Peyer's patch (tissue), 4 donors: Measurements from ENCODE around the gene PLET1.

Experiments
- POLR2A ChIP-seq, 2 donors: fragments of 450-650 bp; IDR thresholded peaks; one replicate each; pipeline ENCODE4 v1.5.1; 2017; ENCODE audit warnings: antibody characterized with exemption in 2 of 2, mild to moderate bottlenecking in 2 of 2, moderate library complexity in 2 of 2
- TF ChIP-seq, protein P1 (sequence below), 6 experiments: fragments of 450-650 bp in 4 of 6; fragments of 200-600 bp in 2 of 6; sonication (generic) in 1 of 6; IDR thresholded peaks; one replicate each; pipeline ENCODE4 v1.5.1; 2017 to 2019; ENCODE audit warnings: antibody characterized with exemption in 6 of 6, mild to moderate bottlenecking in 3 of 6, moderate library complexity in 1 of 6

DNA sequence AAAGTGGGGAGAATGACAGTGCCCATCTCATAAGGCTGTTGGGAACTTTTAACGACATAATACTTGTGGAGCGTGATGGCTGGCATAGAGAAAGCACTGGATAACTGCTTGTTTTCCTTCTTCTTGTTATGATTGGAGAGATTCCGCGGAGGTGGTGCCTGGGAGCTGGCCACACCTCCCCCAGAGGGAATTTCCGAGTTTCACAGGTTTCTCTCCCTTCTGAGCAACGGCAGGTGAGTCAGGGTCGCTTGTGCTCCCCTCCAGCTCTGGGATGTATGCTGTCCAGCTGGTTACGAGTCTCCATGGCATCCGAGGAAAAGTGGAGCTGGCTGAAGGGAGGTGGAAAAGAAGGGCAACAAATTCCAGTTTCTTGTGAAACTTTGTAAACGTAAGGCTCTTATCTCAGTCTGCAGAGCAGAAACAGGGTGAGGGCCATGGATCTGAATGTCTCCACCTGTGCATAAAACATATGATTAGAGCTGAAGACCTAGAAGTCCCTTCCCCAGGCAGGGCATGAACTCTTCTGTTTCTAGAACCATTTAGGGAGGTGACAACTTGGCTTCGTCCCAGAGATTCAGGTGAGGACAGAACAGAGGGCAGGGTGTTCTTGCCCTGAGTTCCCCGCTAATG, 10.0 kb upstream of the PLET1 start:
- TF ChIP-seq, protein P1, sequence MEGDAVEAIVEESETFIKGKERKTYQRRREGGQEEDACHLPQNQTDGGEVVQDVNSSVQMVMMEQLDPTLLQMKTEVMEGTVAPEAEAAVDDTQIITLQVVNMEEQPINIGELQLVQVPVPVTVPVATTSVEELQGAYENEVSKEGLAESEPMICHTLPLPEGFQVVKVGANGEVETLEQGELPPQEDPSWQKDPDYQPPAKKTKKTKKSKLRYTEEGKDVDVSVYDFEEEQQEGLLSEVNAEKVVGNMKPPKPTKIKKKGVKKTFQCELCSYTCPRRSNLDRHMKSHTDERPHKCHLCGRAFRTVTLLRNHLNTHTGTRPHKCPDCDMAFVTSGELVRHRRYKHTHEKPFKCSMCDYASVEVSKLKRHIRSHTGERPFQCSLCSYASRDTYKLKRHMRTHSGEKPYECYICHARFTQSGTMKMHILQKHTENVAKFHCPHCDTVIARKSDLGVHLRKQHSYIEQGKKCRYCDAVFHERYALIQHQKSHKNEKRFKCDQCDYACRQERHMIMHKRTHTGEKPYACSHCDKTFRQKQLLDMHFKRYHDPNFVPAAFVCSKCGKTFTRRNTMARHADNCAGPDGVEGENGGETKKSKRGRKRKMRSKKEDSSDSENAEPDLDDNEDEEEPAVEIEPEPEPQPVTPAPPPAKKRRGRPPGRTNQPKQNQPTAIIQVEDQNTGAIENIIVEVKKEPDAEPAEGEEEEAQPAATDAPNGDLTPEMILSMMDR (IDR thresholded peaks at IDR 0.05), result no peak
- TF ChIP-seq POLR2A (IDR thresholded peaks at IDR 0.05), result no peak
